ENCODE results near the gene PALM.
"Not testable (repeated sequence)": the region's sequence is repeated elsewhere in the genome, so short reads cannot be mapped to it uniquely, and the experiment has no call there.

PALM gene

DNA sequence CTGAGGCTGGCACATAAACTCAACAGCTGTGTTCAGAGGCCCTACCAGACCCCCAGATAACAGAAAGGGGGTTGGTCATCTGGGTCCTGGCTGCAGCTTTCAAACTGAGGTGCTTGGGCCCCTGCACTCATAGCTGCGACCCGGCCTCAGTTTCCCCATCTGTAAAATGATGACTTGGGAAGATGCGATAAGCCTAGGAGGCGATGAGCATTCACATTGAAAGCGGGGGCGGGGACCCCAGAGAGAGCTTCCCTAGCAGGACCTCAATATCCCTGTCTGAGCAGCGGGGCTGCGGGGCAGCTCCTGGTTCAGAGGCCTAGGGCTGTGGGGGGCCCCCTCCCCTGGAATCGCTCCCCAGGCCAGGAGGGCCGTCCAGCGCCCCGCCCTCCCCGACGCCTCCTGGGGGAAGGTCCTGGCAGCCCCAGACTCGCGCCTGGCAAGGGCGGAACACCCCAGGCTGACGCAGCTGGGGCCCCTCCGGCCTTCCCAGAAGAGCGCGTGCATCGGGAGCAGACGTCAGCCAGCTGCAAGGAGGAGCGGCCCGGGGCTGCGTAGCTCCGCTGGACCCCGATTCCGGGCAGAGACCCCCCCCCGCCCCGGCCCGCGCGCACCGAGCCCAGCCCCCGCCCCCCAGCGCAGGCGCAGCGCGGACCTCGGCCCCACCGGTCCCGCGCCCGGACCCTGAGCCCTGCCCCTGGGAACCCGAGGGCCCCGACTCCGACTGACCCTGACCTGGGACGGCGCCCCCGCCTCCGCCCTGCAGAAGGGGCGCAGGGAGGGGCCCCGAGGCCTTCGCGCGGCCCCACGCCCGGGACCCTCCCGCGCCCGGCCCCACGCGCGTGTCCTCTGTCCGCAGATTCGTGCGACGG is 29.1 kb upstream of the PALM start:
- peak; percentile 37 for DNase-seq

DNA sequence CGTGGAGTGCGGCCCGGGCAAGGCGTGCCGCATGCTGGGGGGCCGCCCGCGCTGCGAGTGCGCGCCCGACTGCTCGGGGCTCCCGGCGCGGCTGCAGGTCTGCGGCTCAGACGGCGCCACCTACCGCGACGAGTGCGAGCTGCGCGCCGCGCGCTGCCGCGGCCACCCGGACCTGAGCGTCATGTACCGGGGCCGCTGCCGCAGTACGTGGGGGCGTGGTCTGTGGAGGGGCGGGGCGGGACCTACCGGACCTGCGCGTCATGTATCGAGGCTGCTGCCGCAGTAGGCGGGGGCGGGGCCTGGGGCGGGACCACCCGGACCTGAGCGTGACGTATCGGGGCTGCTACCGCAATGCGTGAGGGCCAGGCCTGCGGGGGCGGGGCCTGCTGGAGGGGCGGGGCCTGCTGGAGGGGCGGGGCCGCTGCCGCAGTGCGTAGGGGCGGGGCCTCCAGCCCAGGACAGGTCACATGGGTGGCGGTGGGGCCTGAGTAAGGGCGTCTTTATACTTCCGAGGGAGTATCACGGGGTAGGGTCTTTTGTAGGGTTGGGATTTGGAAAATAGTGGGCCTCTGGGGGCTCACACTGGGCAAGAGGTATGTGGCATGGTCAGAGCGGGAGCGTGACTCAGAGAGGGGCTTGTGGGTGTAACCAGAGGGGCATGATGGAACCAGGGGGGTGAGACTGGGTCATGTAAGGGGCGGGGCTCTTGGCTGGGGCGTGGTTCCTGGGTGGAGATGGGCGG is 28.3 kb upstream of the PALM start:
- peak; percentile 97 for DNase-seq

DNA sequence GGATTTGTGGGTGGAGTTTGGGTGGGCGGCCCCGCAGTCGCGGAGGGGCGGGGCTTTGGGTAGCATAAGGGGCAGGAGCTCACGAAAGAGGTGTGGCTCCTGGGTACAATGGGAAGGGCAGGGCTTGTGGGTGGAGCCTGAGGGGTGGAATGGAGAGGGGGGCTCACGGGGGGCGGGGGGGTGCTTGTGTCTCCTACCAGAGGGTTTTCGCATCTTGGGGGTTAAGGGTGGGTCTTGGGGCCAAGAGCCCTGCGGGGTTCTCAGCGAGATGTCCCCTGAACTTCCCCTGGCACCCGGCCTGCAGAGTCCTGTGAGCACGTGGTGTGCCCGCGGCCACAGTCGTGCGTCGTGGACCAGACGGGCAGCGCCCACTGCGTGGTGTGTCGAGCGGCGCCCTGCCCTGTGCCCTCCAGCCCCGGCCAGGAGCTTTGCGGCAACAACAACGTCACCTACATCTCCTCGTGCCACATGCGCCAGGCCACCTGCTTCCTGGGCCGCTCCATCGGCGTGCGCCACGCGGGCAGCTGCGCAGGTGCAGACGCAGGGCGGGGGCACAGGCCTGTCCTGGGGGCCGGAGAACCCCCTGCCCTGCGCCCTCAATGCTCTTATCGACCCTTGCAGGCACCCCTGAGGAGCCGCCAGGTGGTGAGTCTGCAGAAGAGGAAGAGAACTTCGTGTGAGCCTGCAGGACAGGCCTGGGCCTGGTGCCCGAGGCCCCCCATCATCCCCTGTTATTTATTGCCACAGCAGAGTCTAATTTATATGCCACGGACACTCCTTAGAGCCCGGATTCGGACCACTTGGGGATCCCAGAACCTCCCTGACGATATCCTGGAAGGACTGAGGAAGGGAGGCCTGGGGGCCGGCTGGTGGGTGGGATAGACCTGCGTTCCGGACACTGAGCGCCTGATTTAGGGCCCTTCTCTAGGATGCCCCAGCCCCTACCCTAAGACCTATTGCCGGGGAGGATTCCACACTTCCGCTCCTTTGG is 27.4 kb upstream of the PALM start:
- DNase-seq = no peak

- no peak for DNase-seq
Observed at GRCh38 chr19:682678-683320, 25.9 kb upstream of the PALM start.

DNA sequence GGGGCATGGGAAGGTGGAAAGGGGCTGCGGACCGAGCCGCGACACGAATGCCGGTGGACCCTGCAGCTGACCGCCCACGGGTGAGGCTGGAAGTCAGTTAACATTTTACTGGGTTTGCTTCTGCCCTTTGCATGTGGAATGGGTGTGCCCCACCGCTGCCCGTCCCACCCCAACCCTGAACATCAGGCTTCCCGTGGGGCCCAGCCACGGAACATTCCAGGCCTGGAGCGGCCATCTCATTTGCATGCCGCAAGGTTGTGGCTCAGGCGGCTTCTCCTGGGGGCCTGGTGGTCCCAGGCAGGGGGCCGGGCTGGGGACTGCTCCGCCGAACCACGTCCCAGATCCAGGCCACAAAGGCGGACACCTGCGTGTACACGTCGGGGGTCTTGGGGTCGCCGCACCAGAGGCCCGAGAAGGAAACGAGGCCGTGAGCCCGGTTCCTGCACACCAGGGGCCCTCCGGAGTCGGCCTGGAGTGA is 23.2 kb upstream of the PALM start:
- DNase-seq = no peak

- no peak for DNase-seq
Observed at GRCh38 chr19:686589-687297, 22.0 kb upstream of the PALM start.

DNA sequence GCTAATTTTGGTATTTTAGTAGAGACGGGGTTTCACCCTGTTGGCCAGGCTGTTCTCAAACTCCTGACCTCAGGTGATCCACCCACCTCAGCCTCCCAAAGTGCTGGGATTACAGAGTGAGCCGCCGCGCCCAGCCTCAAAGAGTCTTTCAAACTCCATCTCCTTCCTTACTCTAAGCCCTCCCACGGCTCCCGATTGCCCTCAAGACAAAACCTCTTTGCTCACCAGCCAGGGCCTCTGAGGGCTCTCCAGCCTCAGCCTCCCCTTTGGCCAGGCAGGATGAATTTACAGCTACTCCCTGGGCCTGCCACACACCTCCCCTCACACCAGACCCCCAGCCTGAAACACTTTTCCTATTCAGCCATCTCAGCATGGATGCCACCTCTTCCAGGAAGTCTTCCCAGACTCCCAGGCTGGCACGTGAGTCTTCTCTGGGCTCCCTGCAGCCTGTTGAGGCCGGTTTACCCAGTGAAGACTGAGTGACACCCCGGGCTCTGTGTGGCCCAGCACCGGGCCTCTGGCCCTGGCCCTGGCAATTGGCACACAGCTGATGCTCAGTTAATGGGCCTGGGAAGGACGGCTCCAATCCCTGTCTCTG is 21.1 kb upstream of the PALM start:
- DNase-seq = no peak

DNA sequence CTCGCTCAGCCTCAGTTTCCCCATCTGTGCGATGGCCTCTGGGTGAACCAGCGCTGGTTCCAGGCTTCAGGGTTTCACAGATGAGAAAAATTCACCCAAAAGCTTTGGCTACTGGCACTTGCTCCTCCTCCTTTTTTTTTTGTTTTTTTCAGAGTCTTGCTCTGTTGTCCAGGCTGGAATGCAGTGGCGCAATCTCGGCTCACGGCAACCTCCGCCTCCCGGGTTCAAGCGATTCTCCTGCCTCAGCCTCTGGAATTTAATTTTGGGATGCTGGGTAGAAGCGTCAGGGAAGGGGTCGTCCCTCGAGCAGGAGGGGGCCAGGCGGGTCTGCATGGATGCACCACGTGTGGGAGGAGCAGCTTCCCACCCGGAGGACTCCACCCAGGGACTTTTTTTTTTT is 20.5 kb upstream of the PALM start:
- no peak for DNase-seq

GRCh38 chr19:688992-689391 is 19.7 kb upstream of the PALM start:
- DNase-seq = no peak

DNA sequence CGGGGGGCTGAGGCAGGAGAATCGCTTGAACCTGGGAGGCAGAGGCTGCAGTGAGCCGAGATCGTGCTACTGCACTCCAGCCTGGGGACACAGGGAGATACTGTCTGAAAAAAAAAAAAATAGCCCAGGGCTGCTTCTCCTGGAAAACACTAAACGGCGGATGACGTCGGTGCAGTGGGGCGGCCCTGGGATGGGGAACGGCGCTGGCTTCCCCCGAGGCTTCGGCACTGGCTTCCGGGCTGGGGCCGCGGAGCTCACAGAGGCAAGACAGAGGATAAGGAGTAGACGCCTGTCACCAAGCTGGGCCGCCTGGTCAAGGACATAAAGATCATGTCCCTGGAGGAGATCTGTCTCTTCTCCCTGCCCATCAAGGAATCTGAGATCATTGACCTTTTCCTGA is 18.5 kb upstream of the PALM start:
- DNase-seq = no peak

DNA sequence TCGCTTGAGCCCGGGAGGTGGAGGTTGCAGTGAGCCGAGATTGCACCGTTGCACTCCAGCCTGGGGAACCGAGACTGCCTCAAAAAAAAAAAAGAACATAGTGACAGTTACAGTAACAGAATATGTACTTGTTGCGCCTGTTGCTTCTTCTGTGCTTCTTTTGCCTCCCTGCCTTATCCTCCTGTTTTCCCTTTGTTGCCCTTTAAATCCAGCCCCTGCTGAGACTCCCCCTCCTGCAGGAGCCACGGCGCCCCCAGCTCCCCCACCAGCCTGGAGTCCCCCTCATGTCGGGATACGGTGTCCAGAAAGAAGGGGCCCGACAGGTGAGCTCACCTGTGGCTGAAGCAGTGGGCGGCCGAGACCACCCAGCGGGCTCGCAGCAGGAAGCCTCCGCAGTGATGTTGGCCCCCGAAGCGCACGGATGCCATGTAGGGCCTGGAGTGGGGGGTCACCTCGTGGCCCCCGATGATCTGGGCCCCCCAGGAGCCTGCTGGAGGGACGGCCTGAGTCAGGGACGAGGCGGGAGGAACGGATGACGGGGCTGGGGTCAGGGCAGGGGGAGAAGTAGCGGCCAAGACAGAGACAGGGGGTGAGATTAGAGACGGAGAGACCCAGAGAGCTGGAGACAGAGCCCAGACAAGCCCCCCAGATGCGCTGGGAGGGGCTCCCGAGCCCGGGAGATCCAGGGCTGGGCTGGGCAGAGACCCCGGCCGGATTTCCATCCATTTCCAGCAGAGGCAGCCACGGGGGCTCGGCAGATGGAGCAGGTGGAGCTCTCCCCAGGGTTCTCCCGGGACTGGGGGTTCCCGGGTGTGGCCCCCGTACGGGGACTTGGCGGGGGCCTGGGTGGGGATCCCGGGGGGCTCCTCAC is 14.0 kb upstream of the PALM start:
- no peak for DNase-seq

- no peak for DNase-seq
Observed at GRCh38 chr19:695352-695949, 13.3 kb upstream of the PALM start, which contains the start of gene PRSS57. PRSS57 (minus strand) TSS chr19:695452; CDS start chr19:695430, 22 bp downstream.

GRCh38 chr19:698529-698928 is 10.2 kb upstream of the PALM start:
- not testable (repeated sequence) for DNase-seq

- DNase-seq = peak; percentile 33
Observed at GRCh38 chr19:699885-700284, 8.8 kb upstream of the PALM start.

DNA sequence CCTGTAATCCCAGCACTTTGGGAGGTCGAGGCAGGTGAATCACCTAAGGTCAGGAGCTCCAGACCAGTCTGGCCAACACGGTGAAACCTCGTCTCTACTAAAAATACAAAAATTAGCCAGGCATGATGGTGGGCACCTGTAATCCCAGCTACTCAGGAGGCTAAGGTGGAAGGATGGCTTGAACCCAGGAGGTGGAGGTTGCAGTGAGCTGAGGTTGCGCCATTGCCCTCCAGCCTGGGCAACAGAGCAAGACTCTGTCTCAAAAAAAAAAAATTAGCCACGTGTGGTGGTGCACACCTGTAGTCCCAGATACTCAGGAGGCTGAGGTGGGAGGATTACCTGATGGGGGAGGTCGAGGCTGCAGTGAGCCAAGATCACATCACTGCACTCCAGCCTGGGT is 5.9 kb upstream of the PALM start:
- DNase-seq = not testable (repeated sequence)

DNA sequence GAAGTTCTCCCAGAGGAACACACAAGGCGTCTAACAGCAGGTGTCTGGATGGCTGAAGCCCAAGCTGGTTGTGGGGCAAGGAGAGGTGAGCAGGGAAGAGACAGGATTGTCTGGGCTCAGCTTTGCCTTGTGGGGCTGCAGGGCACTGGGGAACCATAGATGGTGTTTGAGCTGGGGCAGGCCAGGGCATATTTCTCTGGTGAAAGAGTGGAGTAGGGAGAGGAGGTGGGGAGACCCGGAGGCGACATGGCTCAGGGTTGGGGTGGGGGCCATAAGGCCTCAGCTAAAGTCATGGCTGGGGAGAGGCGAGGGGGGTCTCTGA is 5.4 kb upstream of the PALM start:
- no peak for DNase-seq

DNA sequence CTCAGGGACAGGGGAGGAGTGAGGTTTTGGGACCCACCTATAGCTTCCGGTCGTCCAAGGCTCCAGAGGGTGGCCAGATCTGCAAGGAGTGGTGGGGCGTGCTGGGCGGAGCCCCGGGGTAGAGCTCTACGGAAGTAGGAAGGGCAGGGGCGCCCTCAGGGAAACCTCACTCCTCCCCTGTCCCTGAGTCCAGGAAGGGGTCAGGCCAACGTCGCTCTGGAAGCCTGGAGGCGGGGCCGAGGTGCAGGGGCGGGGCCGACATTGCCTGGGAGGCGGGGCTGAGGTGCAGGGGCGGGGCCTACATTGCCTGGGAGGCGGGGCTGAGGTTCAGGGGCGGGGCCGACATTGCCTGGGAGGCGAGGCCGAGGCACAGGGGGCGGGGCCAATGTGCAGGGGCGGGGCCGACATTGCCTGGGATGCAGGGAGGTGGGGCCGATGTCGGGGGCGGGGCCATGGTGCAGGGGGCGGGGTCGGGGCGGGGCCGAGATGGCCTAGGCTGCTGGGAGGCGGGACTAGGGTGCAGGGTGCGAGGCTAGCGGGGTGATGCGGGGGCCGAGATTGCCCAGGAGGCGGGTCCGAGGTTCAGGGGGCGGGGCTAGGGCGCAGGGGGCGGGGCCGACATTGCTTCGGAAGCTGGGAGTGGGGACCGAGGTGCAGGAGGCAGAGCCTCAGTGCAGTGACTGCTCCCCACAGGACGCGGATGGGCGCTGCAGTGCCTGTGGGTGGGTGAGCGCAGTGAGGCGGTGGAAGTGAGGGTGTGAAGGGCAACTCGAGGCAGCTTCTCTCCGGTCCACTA is 4.9 kb upstream of the PALM start:
- peak; percentile 48 for DNase-seq

- no peak for DNase-seq
Observed at GRCh38 chr19:704447-704741, 4.3 kb upstream of the PALM start.

Measured in NCI-H82 (cell line).